ENCODE results near the gene MINDY3.

- TF ChIP-seq CTCF (IDR thresholded peaks at IDR 0.05), result no peak
- TF ChIP-seq POLR2A (IDR thresholded peaks at IDR 0.05), result no peak
Measured at GRCh38 chr10:15796762-15797161, 63.5 kb downstream of the MINDY3 start.
